Calu3 (cell line): ENCODE measurements around the gene CNIH2. TPM values are rescaled to one million over a fixed set of nuclear protein-coding genes. Genes with fewer than 3 reads are reported as not detected.

Source experiments
- BruUV-seq: library from RNA; stranded (reverse); fragments of 400-500 nt; replicated peaks from 2 replicates; lab custom pipeline; 2021; lab: Mats Ljungman, UMichigan
- CTCF ChIA-PET: fragments of 300-600 bp; sonication (Branson Sonifier 250); formaldehyde crosslinking; loops from one replicate; lab custom pipeline; 2022; ENCODE audit warnings: antibody characterized with exemption; lab: Charles Lee
- DNase-seq: peaks from one replicate; pipeline ENCODE4 v3.0.0; 2022
- H3K27ac Mint-ChIP-seq: one replicate; pipeline ENCODE4 v1.8.0; 2022; ENCODE audit warnings: mixed read lengths; ENCODE audit not compliant: unreplicated experiment
- H3K27me3 Mint-ChIP-seq: one replicate; pipeline ENCODE4 v1.8.0; 2022; ENCODE audit warnings: mixed read lengths; ENCODE audit not compliant: unreplicated experiment
- H3K36me3 Mint-ChIP-seq: one replicate; pipeline ENCODE4 v1.8.0; 2022; ENCODE audit warnings: mild to moderate bottlenecking, moderate library complexity, mixed read lengths; ENCODE audit not compliant: insufficient read depth, unreplicated experiment
- H3K4me1 Mint-ChIP-seq: one replicate; pipeline ENCODE4 v1.8.0; 2022; ENCODE audit warnings: mild to moderate bottlenecking, low read depth, mixed read lengths; ENCODE audit not compliant: unreplicated experiment
- H3K4me3 Mint-ChIP-seq: one replicate; pipeline ENCODE4 v1.8.0; 2022; ENCODE audit warnings: mild to moderate bottlenecking, low read depth, moderate library complexity, mixed read lengths; ENCODE audit not compliant: unreplicated experiment
- H3K9me3 Mint-ChIP-seq: one replicate; pipeline ENCODE4 v1.8.0; 2022; ENCODE audit warnings: low read depth, mixed read lengths; ENCODE audit not compliant: unreplicated experiment
- intact Hi-C: fragments of 100-400 bp; cut with micrococcal nuclease; formaldehyde crosslinking; loops from one replicate; pipeline ENCODE4 v1.10.0; 2022; ENCODE audit not compliant: unreplicated experiment
- total RNA-seq: library from RNA; stranded (reverse); gene quantifications from 2 replicates; pipeline ENCODE4 v1.2.3, GENCODE V29; 2022
- TF ChIP-seq, protein P1 (sequence below): fragments of 200-600 bp; IDR thresholded peaks from one replicate; pipeline ENCODE4 v1.8.0; 2022; ENCODE audit warnings: antibody characterized with exemption; ENCODE audit not compliant: unreplicated experiment

The CNIH2 gene
- total RNA-seq, 1 experiment from 2014 or later = 2.9 TPM

DNA sequence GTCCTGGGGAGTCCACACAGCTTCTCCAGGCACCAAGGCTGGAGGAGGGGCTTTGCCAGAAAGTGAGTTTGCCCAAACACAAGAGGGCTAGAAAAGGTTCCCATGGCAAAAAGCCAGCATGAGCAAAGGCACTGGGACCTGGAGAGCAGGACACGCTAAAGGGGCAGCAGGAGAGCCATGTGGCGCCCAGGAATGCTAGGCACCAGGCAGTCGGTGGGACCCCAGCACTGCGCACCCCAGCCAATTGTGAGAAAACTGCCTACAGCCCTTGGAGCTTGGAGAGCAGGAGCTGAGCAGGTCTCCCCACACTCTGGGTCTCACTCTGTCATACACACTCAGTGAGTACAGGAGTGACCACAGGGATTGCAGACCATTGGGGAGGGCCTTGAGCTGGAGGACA lies 14.7 kb upstream of the CNIH2 start:
- CTCF ChIA-PET = no interaction called here
- intact Hi-C loops = no loop called here
- H3K9me3 Mint-ChIP-seq = no peaks in the 10 kb centered on the region
- no peak overlapping the region for H3K4me3 Mint-ChIP-seq
- H3K4me1 Mint-ChIP-seq = peaks cover 18% of the 10 kb centered on the region
- TF ChIP-seq, protein P1, sequence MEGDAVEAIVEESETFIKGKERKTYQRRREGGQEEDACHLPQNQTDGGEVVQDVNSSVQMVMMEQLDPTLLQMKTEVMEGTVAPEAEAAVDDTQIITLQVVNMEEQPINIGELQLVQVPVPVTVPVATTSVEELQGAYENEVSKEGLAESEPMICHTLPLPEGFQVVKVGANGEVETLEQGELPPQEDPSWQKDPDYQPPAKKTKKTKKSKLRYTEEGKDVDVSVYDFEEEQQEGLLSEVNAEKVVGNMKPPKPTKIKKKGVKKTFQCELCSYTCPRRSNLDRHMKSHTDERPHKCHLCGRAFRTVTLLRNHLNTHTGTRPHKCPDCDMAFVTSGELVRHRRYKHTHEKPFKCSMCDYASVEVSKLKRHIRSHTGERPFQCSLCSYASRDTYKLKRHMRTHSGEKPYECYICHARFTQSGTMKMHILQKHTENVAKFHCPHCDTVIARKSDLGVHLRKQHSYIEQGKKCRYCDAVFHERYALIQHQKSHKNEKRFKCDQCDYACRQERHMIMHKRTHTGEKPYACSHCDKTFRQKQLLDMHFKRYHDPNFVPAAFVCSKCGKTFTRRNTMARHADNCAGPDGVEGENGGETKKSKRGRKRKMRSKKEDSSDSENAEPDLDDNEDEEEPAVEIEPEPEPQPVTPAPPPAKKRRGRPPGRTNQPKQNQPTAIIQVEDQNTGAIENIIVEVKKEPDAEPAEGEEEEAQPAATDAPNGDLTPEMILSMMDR = no peak
- no TSS peak for BruUV-seq
- no peak for DNase-seq
- H3K36me3 Mint-ChIP-seq = peaks cover 70% of the 10 kb centered on the region
- H3K27ac Mint-ChIP-seq = no peak overlapping the region
- H3K27me3 Mint-ChIP-seq = no peaks in the 10 kb centered on the region

DNA sequence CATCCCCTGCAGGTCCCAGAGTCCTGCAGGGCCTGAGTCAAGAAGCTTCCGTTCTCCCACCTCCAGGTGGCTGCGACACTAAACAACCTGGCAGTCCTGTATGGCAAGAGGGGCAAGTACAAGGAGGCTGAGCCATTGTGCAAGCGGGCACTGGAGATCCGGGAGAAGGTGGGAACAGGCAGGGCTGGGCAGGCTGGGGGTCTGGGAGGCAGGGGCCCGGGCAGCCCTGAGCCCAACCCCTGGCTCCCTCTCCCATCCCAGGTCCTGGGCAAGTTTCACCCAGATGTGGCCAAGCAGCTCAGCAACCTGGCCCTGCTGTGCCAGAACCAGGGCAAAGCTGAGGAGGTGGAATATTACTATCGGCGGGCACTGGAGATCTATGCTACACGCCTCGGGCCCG lies 14.2 kb upstream of the CNIH2 start:
- intact Hi-C loops = no loop called here
- no peaks in the 10 kb centered on the region for H3K9me3 Mint-ChIP-seq
- no peak for DNase-seq
- TF ChIP-seq, protein P1 = no peak
- peaks cover 70% of the 10 kb centered on the region for H3K36me3 Mint-ChIP-seq
- no TSS peak for BruUV-seq
- no peak overlapping the region for H3K4me3 Mint-ChIP-seq
- no peaks in the 10 kb centered on the region for H3K27me3 Mint-ChIP-seq
- no peak overlapping the region for H3K27ac Mint-ChIP-seq
- CTCF ChIA-PET = no interaction called here
- peaks cover 16% of the 10 kb centered on the region for H3K4me1 Mint-ChIP-seq

DNA sequence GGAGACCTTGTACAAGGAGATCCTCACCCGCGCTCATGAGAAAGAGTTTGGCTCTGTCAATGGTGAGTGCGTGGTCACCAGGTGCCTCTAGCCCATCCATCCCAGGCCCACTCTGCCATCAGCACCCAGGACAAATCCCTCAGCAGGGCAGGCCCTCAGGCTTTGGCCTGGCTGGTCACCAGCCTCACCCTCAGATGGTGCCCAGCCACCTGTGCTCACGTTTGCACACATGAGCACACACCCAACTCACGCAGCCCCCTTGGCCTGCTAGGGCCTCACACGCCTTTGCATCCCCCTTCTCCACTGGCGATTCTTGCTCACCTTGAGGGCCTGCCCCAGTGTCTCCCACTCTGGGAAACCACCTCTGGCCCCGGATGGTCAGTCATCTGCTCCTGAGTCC lies 13.6 kb upstream of the CNIH2 start:
- H3K27me3 Mint-ChIP-seq = no peaks in the 10 kb centered on the region
- H3K4me3 Mint-ChIP-seq = no peak overlapping the region
- no peak for DNase-seq
- peaks cover 15% of the 10 kb centered on the region for H3K4me1 Mint-ChIP-seq
- intact Hi-C loops = no loop called here
- BruUV-seq = no TSS peak
- no peak overlapping the region for H3K27ac Mint-ChIP-seq
- peaks cover 72% of the 10 kb centered on the region for H3K36me3 Mint-ChIP-seq
- CTCF ChIA-PET = no interaction called here
- H3K9me3 Mint-ChIP-seq = no peaks in the 10 kb centered on the region
- TF ChIP-seq, protein P1 = no peak

DNA sequence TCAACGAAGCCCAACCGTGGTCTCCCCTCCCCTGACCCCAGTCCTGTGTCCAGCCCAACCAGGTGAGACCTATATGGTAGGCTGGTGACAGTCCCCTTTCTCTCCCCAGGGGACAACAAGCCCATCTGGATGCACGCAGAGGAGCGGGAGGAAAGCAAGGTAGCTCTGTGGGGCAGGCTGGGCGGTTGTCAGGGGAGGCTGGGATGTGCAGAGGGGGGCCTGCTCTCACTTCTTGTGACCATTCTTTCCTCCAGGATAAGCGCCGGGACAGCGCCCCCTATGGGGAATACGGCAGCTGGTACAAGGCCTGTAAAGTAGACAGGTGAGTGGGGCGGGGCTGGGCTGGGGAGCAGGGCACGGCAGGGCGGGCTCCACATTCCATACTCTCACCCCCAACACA lies 13.1 kb upstream of the CNIH2 start:
- Mint-ChIP-seq H3K9me3 (no peaks in the 10 kb centered on the region), H3K27me3 (no peaks in the 10 kb centered on the region), H3K36me3 (peaks cover 72% of the 10 kb centered on the region), H3K27ac (no peak overlapping the region), H3K4me1 (peaks cover 16% of the 10 kb centered on the region), H3K4me3 (no peak overlapping the region)
- intact Hi-C loops = no loop called here
- CTCF ChIA-PET = interaction anchor here (0.7 kb wide), 1 partner anchor 43 kb away, joined by 3 read pairs; no protein-coding TSS in a partner anchor
- peak; percentile 40 for DNase-seq
- TF ChIP-seq, protein P1 = peak; percentile 14
- no TSS peak for BruUV-seq
